GM23338 (cell line): ENCODE data around the gene GRHPR. TPM values are rescaled to one million over a fixed set of nuclear protein-coding genes. Genes with fewer than 3 reads are reported as not detected.

Source experiments
- ATAC-seq: fragments of 200-7000 bp; cut with Tn5 transposase; 3 replicates; pipeline ENCODE4 v1.9.1; 2020
- DNase-seq: peaks from one replicate; pipeline ENCODE4 v3.0.0-alpha.2; 2015; ENCODE audit warnings: low spot score
- H2AFZ ChIP-seq: fragments of 200-600 bp; sonication (generic); 2 replicates; pipeline ENCODE4 v1.8.0; 2016; ENCODE audit warnings: antibody characterized with exemption, mild to moderate bottlenecking, moderate library complexity
- H3F3A ChIP-seq: fragments of 200-600 bp; sonication (generic); replicated peaks from 2 replicates; pipeline ENCODE4 v1.8.0; 2017; ENCODE audit warnings: antibody characterized with exemption, mixed run types, low read depth
- H3K27ac ChIP-seq: fragments of 200-600 bp; sonication (generic); 2 replicates; pipeline ENCODE4 v1.6.1; 2016; ENCODE audit warnings: low read depth
- H3K27me3 ChIP-seq: fragments of 200-600 bp; sonication (generic); 2 replicates; pipeline ENCODE4 v1.8.0; 2016; ENCODE audit warnings: mild to moderate bottlenecking, mixed run types, moderate library complexity; ENCODE audit not compliant: insufficient read depth
- H3K36me3 ChIP-seq: fragments of 200-600 bp; sonication (generic); 2 replicates; pipeline ENCODE4 v1.8.0; 2016; ENCODE audit warnings: mild to moderate bottlenecking; ENCODE audit not compliant: insufficient read depth
- H3K4me1 ChIP-seq: fragments of 200-600 bp; sonication (generic); 2 replicates; pipeline ENCODE4 v1.8.0; 2016; ENCODE audit warnings: mild to moderate bottlenecking, moderate library complexity; ENCODE audit not compliant: insufficient read depth
- H3K4me2 ChIP-seq: fragments of 200-600 bp; sonication (generic); 2 replicates; pipeline ENCODE4 v1.7.1; 2017; ENCODE audit warnings: mixed run types
- H3K4me3 ChIP-seq: fragments of 200-600 bp; sonication (generic); 2 replicates; pipeline ENCODE4 v1.6.1; 2016; ENCODE audit warnings: mixed run types
- H3K79me2 ChIP-seq: fragments of 200-600 bp; sonication (generic); replicated peaks from 2 replicates; pipeline ENCODE4 v1.8.0; 2017; ENCODE audit warnings: mild to moderate bottlenecking; ENCODE audit not compliant: insufficient read depth
- H3K9me2 ChIP-seq: fragments of 200-600 bp; sonication (generic); 2 replicates; pipeline ENCODE4 v1.8.0; 2017; ENCODE audit not compliant: insufficient read depth
- H4K20me1 ChIP-seq: fragments of 200-600 bp; sonication (generic); replicated peaks from 2 replicates; pipeline ENCODE4 v1.8.0; 2017; ENCODE audit warnings: mild to moderate bottlenecking; ENCODE audit not compliant: insufficient read depth
- H3K27ac Mint-ChIP-seq: 2 replicates; pipeline ENCODE4 v1.8.0; 2020; ENCODE audit warnings: inconsistent platforms, mild to moderate bottlenecking, moderate library complexity, mixed read lengths
- H3K27me3 Mint-ChIP-seq: 3 replicates; pipeline ENCODE4 v1.8.0; 2022; ENCODE audit warnings: low read depth, mild to moderate bottlenecking, moderate library complexity, mixed read lengths, inconsistent platforms; ENCODE audit not compliant: insufficient read depth, poor library complexity
- H3K36me3 Mint-ChIP-seq: 3 replicates; pipeline ENCODE4 v1.8.0; 2021; ENCODE audit warnings: low read depth, mild to moderate bottlenecking, inconsistent platforms, moderate library complexity, mixed read lengths
- H3K4me1 Mint-ChIP-seq: 3 replicates; pipeline ENCODE4 v1.8.0; 2020; ENCODE audit warnings: mild to moderate bottlenecking, inconsistent platforms, mixed read lengths
- H3K4me3 Mint-ChIP-seq: 3 replicates; pipeline ENCODE4 v1.8.0; 2021; ENCODE audit warnings: moderate library complexity, mild to moderate bottlenecking, inconsistent platforms, mixed read lengths
- H3K9me3 Mint-ChIP-seq: 3 replicates; pipeline ENCODE4 v1.8.0; 2020; ENCODE audit warnings: moderate library complexity, mild to moderate bottlenecking, inconsistent platforms, mixed read lengths
- EZH2 ChIP-seq: fragments of 200-600 bp; sonication (generic); IDR thresholded peaks from one replicate; pipeline ENCODE4 v1.8.0; 2017; ENCODE audit warnings: antibody characterized with exemption, mild to moderate bottlenecking, low read depth; ENCODE audit not compliant: unreplicated experiment
- JUNB ChIP-seq: IDR thresholded peaks from one replicate; pipeline ENCODE4 v1.6.1; 2016; ENCODE audit warnings: antibody characterized with exemption; ENCODE audit not compliant: unreplicated experiment
- NANOG ChIP-seq: IDR thresholded peaks from 2 replicates; pipeline ENCODE4 v1.6.1; 2016; ENCODE audit warnings: antibody characterized with exemption, borderline replicate concordance
- POLR2AphosphoS5 ChIP-seq: IDR thresholded peaks from 2 replicates; pipeline ENCODE4 v1.6.1; 2016; ENCODE audit warnings: antibody characterized with exemption, low read depth
- REST ChIP-seq: IDR thresholded peaks from one replicate; pipeline ENCODE4 v1.6.1; 2018; ENCODE audit warnings: antibody characterized with exemption; ENCODE audit not compliant: unreplicated experiment
- STAT1 ChIP-seq: IDR thresholded peaks from one replicate; pipeline ENCODE4 v1.6.1; 2016; ENCODE audit warnings: antibody characterized with exemption; ENCODE audit not compliant: unreplicated experiment
- ZNF114 ChIP-seq: fragments of 250-450 bp; sonication (Bioruptor Pico); IDR thresholded peaks from 2 replicates; pipeline ENCODE4 v1.5.0; 2020; ENCODE audit warnings: mild to moderate bottlenecking, moderate library complexity
- ZNF462 ChIP-seq: fragments of 250-450 bp; sonication (Bioruptor Pico); IDR thresholded peaks from 2 replicates; pipeline ENCODE4 v1.5.0; 2020; ENCODE audit warnings: mild to moderate bottlenecking, moderate library complexity
- polyA plus RNA-seq: library from polyadenylated mRNA; unstranded; fragments of >200 nt; fragmentation: Nextera tagmentation; extraction: Ambion mirVana; gene quantifications from 2 replicates; pipeline ENCODE4 v1.2.1, GENCODE V29; 2016
- total RNA-seq: library from RNA; depleted of rRNA; stranded (reverse); fragments of >200 nt; shearing (Covaris generic); gene quantifications from 2 replicates; pipeline ENCODE4 v1.2.3, GENCODE V29; 2014

The GRHPR gene
- total and polyA plus RNA-seq, 2 experiments from 2014 or later = 69.0 to 128 TPM

- no peak for TF ChIP-seq REST
Measured at GRCh38 chr9:37437010-37437409, 14.5 kb downstream of the GRHPR start (continued).

GRCh38 chr9:37437621-37438020, 15.1 kb downstream of the GRHPR start:
- Histone ChIP-seq H2AFZ (no peak overlapping the region), H3K9me2 (no peaks in the 10 kb centered on the region), H3K27ac (no peak overlapping the region), H3K4me3 (no peak overlapping the region), H3F3A (0 out of 2 replicates have a peak, but pooled peaks cover 15% of the 10 kb centered on the region), H3K27me3 (no peaks in the 10 kb centered on the region), H4K20me1 (peaks cover 23% of the 10 kb centered on the region), H3K4me2 (no peak overlapping the region), H3K4me1 (peaks cover 19% of the 10 kb centered on the region; the same call in 1 of the 2 replicates), H3K79me2 (peaks cover 34% of the 10 kb centered on the region), H3K36me3 (peaks cover 26% of the 10 kb centered on the region)
- DNase-seq (no peak), ATAC-seq (no peak)
- Mint-ChIP-seq H3K9me3 (no peaks in the 10 kb centered on the region), H3K27ac (no peak overlapping the region), H3K36me3 (peaks cover 93% of the 10 kb centered on the region), H3K4me3 (no peak overlapping the region), H3K4me1 (peaks cover 20% of the 10 kb centered on the region), H3K27me3 (no peaks in the 10 kb centered on the region)
- TF ChIP-seq REST = no peak
- no peak for TF ChIP-seq ZNF462
- TF ChIP-seq STAT1 = no peak
- no peak for TF ChIP-seq ZNF114
- no peak for TF ChIP-seq POLR2AphosphoS5
- TF ChIP-seq JUNB = no peak
- no peak for TF ChIP-seq NANOG
- no peak for TF ChIP-seq EZH2
